ENCODE measurements around the gene ACO2.

Gene ACO2

DNA sequence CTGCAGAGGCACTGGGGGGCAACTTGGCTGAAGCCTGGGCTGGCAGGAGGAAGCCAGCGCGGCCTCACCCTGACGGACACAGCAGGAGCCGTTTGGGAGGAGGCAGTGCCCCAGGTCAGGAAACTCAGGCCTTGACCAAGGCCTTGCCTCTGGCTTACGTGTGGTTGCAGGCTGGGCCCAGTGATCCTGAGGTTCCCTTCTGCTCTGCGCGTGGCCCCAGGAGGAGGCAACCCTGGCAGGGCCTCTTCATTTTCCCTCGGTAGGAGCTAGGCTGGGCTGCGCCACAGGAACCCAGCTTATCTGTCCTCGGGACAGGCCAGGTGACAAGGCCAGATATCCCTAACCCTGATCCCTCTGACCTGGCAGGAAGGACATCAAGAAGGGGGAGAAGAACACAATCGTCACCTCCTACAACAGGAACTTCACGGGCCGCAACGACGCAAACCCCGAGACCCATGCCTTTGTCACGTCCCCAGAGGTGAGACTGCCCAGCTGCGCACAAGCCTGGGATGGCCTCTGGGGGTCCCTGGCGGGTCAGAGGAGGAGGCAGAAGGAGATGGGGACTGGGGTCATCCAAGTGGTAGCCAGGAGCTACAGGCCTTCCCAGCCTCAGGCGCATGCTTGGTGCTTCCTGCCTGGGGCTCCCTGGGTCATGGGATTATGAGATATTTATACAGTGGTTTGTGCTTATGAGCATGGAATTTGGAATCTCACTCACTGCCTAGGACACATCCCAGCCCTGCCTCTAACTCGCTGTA, 54.7 kb downstream of the ACO2 start:
- DNase-seq (ENCODE audit: low spot score), result no peak

DNA sequence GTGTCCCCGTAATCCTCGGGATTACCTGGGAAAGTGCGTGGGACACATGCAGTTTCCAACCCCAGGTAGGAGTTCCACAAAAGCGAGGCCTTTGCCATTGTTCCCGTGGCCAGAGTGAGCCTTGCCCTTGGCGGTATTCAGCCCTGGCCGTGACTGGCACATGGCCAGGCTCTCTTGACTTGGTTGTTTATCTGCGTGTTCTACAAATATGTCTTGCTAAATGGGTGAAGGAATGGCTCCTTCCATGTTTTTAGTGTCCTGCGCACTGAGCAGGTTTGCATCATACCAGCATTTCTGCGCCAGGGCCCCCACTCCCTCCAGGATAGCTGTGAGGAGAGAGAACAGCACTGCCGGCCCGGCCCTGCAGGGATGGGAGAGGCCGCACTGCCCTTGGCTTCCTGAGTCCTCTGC, 55.3 kb downstream of the ACO2 start:
- DNase-seq (ENCODE audit: low spot score), result peak; percentile 57

DNA sequence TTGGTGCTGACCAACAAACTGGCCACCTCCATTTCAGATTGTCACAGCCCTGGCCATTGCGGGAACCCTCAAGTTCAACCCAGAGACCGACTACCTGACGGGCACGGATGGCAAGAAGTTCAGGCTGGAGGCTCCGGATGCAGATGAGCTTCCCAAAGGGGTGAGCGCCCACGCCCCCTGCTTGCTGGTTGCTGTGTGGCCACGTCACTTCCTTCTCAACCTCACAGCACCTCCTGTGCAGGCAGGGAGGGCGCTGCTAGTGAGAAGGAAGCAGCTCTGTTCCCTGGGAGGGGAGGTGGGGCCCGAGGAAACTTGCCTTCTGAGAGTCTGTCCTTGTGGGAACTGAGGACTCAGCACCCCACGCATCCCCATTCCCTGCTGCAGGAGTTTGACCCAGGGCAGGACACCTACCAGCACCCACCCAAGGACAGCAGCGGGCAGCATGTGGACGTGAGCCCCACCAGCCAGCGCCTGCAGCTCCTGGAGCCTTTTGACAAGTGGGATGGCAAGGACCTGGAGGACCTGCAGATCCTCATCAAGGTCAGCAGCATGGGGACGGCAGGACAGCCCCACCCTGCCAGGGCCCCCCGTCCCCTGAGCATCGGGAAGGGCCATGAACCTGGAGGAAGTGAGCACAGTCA, 56.0 kb downstream of the ACO2 start:
- DNase-seq (ENCODE audit: low spot score), result no peak

- DNase-seq (ENCODE audit: low spot score), result no peak
These were observed 56.7 kb downstream of the ACO2 start for GRCh38 chr22:41525450-41526225.

GRCh38 chr22:41526226-41526829, 57.4 kb downstream of the ACO2 start:
- no peak for DNase-seq (ENCODE audit: low spot score)

- DNase-seq (ENCODE audit: low spot score), result peak; percentile 49
These were observed 58.2 kb downstream of the ACO2 start for GRCh38 chr22:41526830-41527799.

DNA sequence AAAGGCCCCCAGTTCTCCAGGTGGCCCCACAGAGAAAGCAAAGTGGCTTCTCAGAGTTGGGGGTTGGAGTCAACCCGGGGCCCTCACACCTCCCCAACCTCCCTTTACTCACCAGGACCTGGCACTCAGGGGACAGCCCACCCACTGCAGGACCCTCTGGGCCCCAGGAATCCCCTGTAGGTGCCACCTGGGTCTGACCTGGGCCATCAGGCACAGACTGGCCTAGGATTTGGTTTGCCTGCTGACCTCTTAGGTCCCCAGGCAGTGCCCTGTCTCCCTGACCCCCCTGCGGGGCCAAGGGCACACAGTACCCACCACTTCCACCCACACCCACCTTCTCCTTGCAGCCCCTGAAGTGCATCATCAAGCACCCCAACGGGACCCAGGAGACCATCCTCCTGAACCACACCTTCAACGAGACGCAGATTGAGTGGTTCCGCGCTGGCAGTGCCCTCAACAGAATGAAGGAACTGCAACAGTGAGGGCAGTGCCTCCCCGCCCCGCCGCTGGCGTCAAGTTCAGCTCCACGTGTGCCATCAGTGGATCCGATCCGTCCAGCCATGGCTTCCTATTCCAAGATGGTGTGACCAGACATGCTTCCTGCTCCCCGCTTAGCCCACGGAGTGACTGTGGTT, 59.3 kb downstream of the ACO2 start:
- DNase-seq (ENCODE audit: low spot score), result no peak

- no peak for DNase-seq (ENCODE audit: low spot score)
These were observed 60.1 kb downstream of the ACO2 start for GRCh38 chr22:41528938-41529561.

GRCh38 chr22:41530890-41531714, 62.2 kb downstream of the ACO2 start:
- no peak for DNase-seq (ENCODE audit: low spot score)

- no peak for DNase-seq (ENCODE audit: low spot score)
These were observed 63.0 kb downstream of the ACO2 start for GRCh38 chr22:41531715-41532477.

- DNase-seq (ENCODE audit: low spot score), result peak; percentile 65
These were observed 64.2 kb downstream of the ACO2 start for GRCh38 chr22:41532908-41533825.

DNA sequence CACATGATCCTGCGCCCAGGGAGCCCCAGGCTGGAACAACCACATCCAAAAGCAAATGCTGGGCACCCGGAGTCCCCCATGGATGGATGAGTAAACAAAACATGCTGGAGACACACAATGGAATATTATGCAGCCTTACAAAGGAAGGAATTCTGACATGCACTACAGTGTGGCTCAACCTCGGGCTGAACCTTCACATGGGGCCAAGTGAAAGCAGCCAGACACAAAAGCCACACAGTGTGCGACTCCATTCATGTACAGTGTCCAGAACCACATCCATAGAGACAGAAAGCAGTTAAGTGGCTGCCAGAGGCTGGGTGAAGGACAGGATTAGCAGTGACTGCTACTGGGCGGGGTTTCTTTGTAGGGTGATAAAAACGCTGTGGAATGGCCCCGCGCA, 65.3 kb downstream of the ACO2 start:
- no peak for DNase-seq (ENCODE audit: low spot score)

- no peak for DNase-seq (ENCODE audit: low spot score)
These were observed 66.3 kb downstream of the ACO2 start for GRCh38 chr22:41535244-41535643.

DNA sequence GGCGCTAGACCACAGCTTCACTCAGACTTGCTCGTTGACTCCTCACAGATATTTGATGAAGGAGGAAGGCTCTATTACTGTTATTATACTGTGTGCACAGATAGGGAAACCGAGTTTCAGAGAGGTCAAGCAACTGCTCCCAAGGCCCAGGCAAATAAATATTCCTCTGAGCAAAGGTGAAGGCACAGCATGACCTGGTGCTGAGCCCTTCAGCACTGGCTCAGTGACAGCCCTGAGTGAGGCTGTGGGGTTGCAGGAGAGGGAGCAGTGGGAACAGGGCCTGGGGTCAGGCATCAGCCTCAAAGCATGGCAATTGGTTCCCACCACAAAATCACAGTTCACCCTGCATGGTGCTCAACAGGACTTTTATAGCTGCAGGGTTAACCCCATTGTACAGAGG, 68.3 kb downstream of the ACO2 start:
- no peak for DNase-seq (ENCODE audit: low spot score)

DNA sequence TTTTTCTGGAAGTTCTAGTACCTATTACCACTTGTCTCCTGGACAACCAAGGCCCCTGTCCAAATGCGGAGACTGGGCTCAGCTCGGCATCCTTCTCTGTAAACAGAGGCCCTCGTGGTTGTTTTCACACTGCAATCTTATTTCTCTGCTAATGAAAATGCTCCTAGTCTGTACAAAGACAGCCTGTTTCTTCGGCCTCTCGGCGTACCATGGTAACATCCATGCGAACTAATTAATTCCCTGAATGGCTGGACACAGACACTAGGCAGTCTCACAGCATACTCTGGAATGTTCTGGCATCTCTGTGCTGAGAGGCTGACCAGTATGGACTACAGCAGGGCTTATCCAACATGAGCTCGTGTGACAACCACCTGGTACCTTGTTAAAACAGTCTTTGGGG, 69.7 kb downstream of the ACO2 start:
- peak; percentile 92 for DNase-seq (ENCODE audit: low spot score)

DNA sequence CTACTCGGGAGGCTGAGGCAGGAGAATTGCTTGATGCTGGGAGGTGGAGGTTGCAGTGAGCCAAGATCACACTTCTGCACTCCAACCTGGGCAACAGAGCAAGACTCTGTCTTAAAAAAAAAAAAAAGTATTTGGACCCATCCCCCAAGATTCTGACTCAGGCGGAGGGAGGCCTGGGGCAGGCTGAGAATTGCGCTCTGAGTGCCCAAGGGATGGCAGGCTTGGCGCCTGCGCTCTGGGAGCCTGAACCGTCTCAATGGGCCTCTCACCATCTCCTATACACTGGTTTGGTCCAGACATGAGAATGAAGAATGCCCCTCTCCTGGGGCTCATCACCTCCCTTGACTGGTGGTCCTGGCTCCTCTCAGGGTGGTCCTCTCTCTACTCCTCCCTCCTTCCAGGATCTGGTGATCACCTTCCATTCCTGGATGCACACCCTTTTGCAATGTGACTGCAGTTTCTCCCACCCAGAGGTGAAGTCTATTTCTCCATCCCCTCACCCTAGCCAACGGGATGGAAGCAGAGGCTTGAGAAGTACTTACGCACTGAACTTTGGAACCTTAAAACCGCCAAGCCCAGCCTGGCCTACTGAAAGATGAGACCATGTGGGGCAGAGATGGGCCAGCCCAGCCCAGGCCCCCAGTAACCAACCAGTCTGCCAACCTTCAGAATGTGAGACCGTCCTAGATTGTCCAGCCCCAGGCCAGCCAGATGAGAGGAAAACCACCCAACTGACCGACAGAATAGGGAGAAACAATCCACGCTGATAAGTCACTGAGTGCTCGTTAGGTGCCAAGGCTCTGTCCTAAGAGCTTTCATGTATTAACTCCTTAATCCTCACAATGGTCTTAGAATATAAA, 70.5 kb downstream of the ACO2 start:
- no peak for DNase-seq (ENCODE audit: low spot score)

GRCh38 chr22:41540006-41540315, 71.0 kb downstream of the ACO2 start:
- no peak for DNase-seq (ENCODE audit: low spot score)

Data from pons (tissue), 1 donor.